Panc1 (cell line): ENCODE measurements around the gene TMEM156. TPM values are rescaled to one million over a fixed set of nuclear protein-coding genes. Genes with fewer than 3 reads are reported as not detected.

Experiments
- ATAC-seq: fragments of 200-7000 bp; cut with Tn5 transposase; 2 replicates; pipeline ENCODE4 v1.9.1; 2020; ENCODE audit warnings: mild to moderate bottlenecking, moderate library complexity
- BruUV-seq: library from RNA; stranded (reverse); fragments of 400-500 nt; replicated peaks from 2 replicates; lab custom pipeline; 2021; lab: Mats Ljungman, UMichigan
- CTCF ChIA-PET: fragments of 300-600 bp; sonication (Branson Sonifier 250); formaldehyde crosslinking; loops from one replicate; lab custom pipeline; 2022; ENCODE audit warnings: antibody characterized with exemption; lab: Charles Lee
- POLR2A ChIA-PET: fragments of 300-600 bp; sonication (Branson Sonifier 250); formaldehyde crosslinking; loops from one replicate; lab custom pipeline; 2022; ENCODE audit warnings: antibody characterized with exemption; lab: Charles Lee
- DNase-seq: peaks from one replicate; pipeline ENCODE4 v3.0.0-alpha.2; 2010; ENCODE audit warnings: low read depth, low spot score
- H3K27ac ChIP-seq: 2 replicates; pipeline ENCODE4 v1.5.1; 2011; ENCODE audit warnings: mild to moderate bottlenecking, low read length, inconsistent platforms
- H3K27me3 ChIP-seq: fragments of 200-500 bp; sonication (Bioruptor generic); 2 replicates; pipeline ENCODE4 v1.6.0; 2014; ENCODE audit warnings: low read length, inconsistent platforms; ENCODE audit not compliant: control insufficient read depth, insufficient read depth
- H3K36me3 ChIP-seq: fragments of 200-500 bp; sonication (Bioruptor generic); 2 replicates; pipeline ENCODE4 v1.5.1; 2014; ENCODE audit warnings: inconsistent platforms, mild to moderate bottlenecking, low read length, moderate library complexity; ENCODE audit not compliant: control insufficient read depth, insufficient read depth
- H3K4me1 ChIP-seq: 2 replicates; pipeline ENCODE4 v1.5.1; 2011; ENCODE audit warnings: inconsistent platforms, mild to moderate bottlenecking, low read length, moderate library complexity; ENCODE audit not compliant: control insufficient read depth, insufficient read depth
- H3K4me3 ChIP-seq, 2 experiments: 2 replicates each; pipeline ENCODE4 v1.5.1; 2011 to 2012; ENCODE audit warnings: low read depth in 2 of 2, low read length in 2 of 2, mild to moderate bottlenecking in 2 of 2, inconsistent platforms in 1 of 2, moderate library complexity in 1 of 2
- H3K9me3 ChIP-seq: fragments of 200-500 bp; sonication (Bioruptor generic); 2 replicates; pipeline ENCODE4 v1.5.1; 2014; ENCODE audit warnings: low read depth, mild to moderate bottlenecking, inconsistent platforms, low read length, moderate library complexity; ENCODE audit not compliant: control insufficient read depth, insufficient read depth
- CTCF ChIP-seq: fragments of 450-650 bp; IDR thresholded peaks from 2 replicates; pipeline ENCODE4 v1.5.1; 2017; ENCODE audit warnings: mild to moderate bottlenecking
- POLR2AphosphoS5 ChIP-seq: IDR thresholded peaks from 2 replicates; pipeline ENCODE4 v1.6.1; 2012; ENCODE audit warnings: mild to moderate bottlenecking, low read depth, low read length, moderate library complexity
- SIN3A ChIP-seq: IDR thresholded peaks from 2 replicates; pipeline ENCODE4 v1.6.1; 2012; ENCODE audit warnings: low read depth, mild to moderate bottlenecking, low read length, moderate library complexity, borderline replicate concordance; ENCODE audit not compliant: insufficient read depth
- TCF7L2 ChIP-seq: IDR thresholded peaks from 2 replicates; pipeline ENCODE4 v1.6.1; 2011; ENCODE audit warnings: mild to moderate bottlenecking, low read depth, low read length, inconsistent platforms
- in situ Hi-C: cut with HindIII; loops from 2 replicates; pipeline ENCODE4 v1.10.0; 2016; ENCODE audit warnings: low sequenced_read_pairs, low pct_unique_long_range_greater_than_20kb
- intact Hi-C: fragments of 100-400 bp; cut with micrococcal nuclease; formaldehyde crosslinking; loops from one replicate; pipeline ENCODE4 v1.10.0; 2022; ENCODE audit not compliant: unreplicated experiment
- total RNA-seq: library from RNA; stranded (reverse); gene quantifications from one replicate; pipeline ENCODE4 v1.2.1, GENCODE V29; 2021; ENCODE audit not compliant: unreplicated experiment
- TF ChIP-seq, protein P1 (sequence below), 2 experiments: IDR thresholded peaks; 2 replicates each; pipeline ENCODE4 v1.6.1; 2011 to 2012; ENCODE audit warnings: low read depth in 2 of 2, control low read depth in 1 of 2, low read length in 1 of 2, mild to moderate bottlenecking in 1 of 2, moderate library complexity in 1 of 2; ENCODE audit not compliant: insufficient read depth in 1 of 2

TMEM156 gene
- total RNA-seq, 1 experiment from 2014 or later = 5.8 TPM

- no peak overlapping the region for H3K4me3 ChIP-seq
- POLR2A ChIA-PET = interaction anchor here (0.5 kb wide), 1 partner anchor 328 kb away, joined by 4 read pairs; no protein-coding TSS in a partner anchor
- CTCF ChIA-PET = no interaction called here
- DNase-seq (no peak), ATAC-seq (no peak)
- H3K27me3 ChIP-seq = no peaks in the 10 kb centered on the region
- H3K4me1 ChIP-seq = no peaks in the 10 kb centered on the region
- intact Hi-C loops (no loop called here), in situ Hi-C loops (no loop called here)
- no TSS peak for BruUV-seq
- no peak for TF ChIP-seq TCF7L2
- no peak for TF ChIP-seq POLR2AphosphoS5
- no peak for TF ChIP-seq CTCF
- TF ChIP-seq SIN3A = no peak
- TF ChIP-seq, protein P1, sequence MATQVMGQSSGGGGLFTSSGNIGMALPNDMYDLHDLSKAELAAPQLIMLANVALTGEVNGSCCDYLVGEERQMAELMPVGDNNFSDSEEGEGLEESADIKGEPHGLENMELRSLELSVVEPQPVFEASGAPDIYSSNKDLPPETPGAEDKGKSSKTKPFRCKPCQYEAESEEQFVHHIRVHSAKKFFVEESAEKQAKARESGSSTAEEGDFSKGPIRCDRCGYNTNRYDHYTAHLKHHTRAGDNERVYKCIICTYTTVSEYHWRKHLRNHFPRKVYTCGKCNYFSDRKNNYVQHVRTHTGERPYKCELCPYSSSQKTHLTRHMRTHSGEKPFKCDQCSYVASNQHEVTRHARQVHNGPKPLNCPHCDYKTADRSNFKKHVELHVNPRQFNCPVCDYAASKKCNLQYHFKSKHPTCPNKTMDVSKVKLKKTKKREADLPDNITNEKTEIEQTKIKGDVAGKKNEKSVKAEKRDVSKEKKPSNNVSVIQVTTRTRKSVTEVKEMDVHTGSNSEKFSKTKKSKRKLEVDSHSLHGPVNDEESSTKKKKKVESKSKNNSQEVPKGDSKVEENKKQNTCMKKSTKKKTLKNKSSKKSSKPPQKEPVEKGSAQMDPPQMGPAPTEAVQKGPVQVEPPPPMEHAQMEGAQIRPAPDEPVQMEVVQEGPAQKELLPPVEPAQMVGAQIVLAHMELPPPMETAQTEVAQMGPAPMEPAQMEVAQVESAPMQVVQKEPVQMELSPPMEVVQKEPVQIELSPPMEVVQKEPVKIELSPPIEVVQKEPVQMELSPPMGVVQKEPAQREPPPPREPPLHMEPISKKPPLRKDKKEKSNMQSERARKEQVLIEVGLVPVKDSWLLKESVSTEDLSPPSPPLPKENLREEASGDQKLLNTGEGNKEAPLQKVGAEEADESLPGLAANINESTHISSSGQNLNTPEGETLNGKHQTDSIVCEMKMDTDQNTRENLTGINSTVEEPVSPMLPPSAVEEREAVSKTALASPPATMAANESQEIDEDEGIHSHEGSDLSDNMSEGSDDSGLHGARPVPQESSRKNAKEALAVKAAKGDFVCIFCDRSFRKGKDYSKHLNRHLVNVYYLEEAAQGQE (IDR thresholded peaks at IDR 0.05; ENCODE audit: insufficient read depth in 1 of 2, low read depth in 2 of 2, low read length in 1 of 2) = no peak
- H3K27ac ChIP-seq = no peak overlapping the region
- H3K36me3 ChIP-seq = no peaks in the 10 kb centered on the region
- H3K9me3 ChIP-seq = no peaks in the 10 kb centered on the region
These were observed 106.5 kb downstream of the TMEM156 start for GRCh38 chr4:38925492-38926413.

GRCh38 chr4:38924353-38924752 is 107.9 kb downstream of the TMEM156 start:
- no peaks in the 10 kb centered on the region for H3K27me3 ChIP-seq
- H3K36me3 ChIP-seq = no peaks in the 10 kb centered on the region
- no peaks in the 10 kb centered on the region for H3K4me1 ChIP-seq
- TF ChIP-seq POLR2AphosphoS5 (no peak), CTCF (no peak), TCF7L2 (no peak), SIN3A (no peak)
- TF ChIP-seq, protein P1 (IDR thresholded peaks at IDR 0.05; ENCODE audit: insufficient read depth in 1 of 2, low read depth in 2 of 2, low read length in 1 of 2) = no peak
- no peak overlapping the region for H3K4me3 ChIP-seq
- CTCF ChIA-PET = no interaction called here
- intact Hi-C loops (no loop called here), in situ Hi-C loops (no loop called here)
- ATAC-seq = no peak
- POLR2A ChIA-PET = no interaction called here
- no peaks in the 10 kb centered on the region for H3K9me3 ChIP-seq
- no TSS peak for BruUV-seq
- DNase-seq = no peak
- no peak overlapping the region for H3K27ac ChIP-seq
